GM12864 (cell line): ENCODE measurements around the gene RTP5.

ENCODE experiments used
- DNase-seq: peaks from one replicate; pipeline ENCODE4 v3.0.0-alpha.2; 2011; ENCODE audit warnings: low read depth
- H3K4me3 ChIP-seq: 2 replicates; pipeline ENCODE4 v1.5.1; 2011; ENCODE audit warnings: mild to moderate bottlenecking, low read depth, low read length, control low read depth
- TF ChIP-seq, protein P1 (sequence below): IDR thresholded peaks from 2 replicates; pipeline ENCODE4 v1.5.1; 2011; ENCODE audit warnings: low read depth, mild to moderate bottlenecking, moderate library complexity, low read length, control low read depth, inconsistent platforms; ENCODE audit errors: missing control alignments

RTP5 gene

DNA sequence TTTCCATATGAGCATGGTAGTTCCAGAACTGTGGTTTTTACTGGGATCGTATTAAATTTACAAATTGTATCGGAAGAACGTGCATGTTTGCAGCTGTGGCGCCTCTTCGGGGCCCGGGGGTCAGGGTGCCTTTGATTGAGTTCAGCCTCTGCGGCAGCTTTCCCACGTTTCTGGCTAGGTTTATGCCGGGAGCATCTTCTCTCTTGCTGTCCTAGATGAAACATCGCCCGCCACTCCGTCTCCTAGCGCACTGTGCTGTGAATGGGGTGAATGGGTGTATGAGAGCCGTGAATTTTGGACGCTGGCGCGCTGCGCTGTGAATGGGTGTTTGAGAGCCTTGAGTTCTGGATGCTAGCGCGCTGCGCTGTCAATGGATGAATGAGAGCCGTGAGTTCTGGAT lies 23.1 kb upstream of the RTP5 start:
- TF ChIP-seq, protein P1, sequence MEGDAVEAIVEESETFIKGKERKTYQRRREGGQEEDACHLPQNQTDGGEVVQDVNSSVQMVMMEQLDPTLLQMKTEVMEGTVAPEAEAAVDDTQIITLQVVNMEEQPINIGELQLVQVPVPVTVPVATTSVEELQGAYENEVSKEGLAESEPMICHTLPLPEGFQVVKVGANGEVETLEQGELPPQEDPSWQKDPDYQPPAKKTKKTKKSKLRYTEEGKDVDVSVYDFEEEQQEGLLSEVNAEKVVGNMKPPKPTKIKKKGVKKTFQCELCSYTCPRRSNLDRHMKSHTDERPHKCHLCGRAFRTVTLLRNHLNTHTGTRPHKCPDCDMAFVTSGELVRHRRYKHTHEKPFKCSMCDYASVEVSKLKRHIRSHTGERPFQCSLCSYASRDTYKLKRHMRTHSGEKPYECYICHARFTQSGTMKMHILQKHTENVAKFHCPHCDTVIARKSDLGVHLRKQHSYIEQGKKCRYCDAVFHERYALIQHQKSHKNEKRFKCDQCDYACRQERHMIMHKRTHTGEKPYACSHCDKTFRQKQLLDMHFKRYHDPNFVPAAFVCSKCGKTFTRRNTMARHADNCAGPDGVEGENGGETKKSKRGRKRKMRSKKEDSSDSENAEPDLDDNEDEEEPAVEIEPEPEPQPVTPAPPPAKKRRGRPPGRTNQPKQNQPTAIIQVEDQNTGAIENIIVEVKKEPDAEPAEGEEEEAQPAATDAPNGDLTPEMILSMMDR: no peak
- H3K4me3 ChIP-seq: no peak overlapping the region
- no peak for DNase-seq

- H3K4me3 ChIP-seq: no peak overlapping the region
- TF ChIP-seq, protein P1: no peak
- DNase-seq: no peak
Observed at GRCh38 chr2:241848761-241849615, 20.5 kb upstream of the RTP5 start.

- H3K4me3 ChIP-seq: no peak overlapping the region
- TF ChIP-seq, protein P1: no peak
- DNase-seq: no peak
Observed at GRCh38 chr2:241849616-241850543, 19.6 kb upstream of the RTP5 start.

GRCh38 chr2:241850544-241851324 lies 18.8 kb upstream of the RTP5 start:
- TF ChIP-seq, protein P1: no peak
- DNase-seq: no peak
- H3K4me3 ChIP-seq: no peak overlapping the region

DNA sequence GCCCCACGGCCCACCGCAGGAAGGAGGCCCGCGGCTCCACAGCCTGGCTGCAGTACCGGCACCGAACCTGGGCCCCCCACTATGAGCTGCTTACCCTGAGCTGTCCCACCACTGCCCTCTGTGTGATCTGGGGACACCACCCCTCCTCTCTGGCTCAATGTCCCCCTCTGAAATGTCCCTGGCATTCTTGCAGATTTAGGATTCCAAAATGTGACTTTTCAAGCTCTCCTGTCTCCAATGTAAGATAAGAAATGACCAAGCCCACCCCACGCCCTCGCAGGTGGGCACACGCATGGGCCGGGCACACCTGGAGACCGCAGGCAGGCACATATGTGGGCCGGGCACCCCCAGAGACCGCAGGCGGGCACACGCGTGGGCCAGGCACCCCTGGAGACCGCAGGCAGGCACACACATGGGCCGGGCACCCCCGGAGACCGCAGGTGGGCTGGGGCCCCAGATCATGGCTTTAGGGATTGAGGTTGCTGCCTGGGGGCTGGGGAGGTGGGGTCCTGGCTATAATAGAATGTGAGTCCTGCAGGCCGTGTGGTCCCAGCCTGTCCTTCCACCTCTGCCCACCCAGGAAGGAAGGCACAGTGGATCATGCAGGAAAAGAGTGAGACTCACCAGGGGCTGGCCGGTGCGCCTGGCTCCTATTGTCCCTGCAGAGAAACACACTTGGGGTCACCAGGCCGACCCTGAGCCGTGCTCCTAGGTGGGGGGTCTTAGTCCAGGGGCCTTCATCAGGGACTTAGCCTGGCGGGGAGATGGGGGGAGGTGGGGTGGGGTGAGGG lies 18.0 kb upstream of the RTP5 start:
- DNase-seq: no peak
- TF ChIP-seq, protein P1: no peak
- no peak overlapping the region for H3K4me3 ChIP-seq
